Loucy (cell line): ENCODE results near the gene ZSWIM1.

Source experiments
- H2AFZ ChIP-seq: fragments of 200-600 bp; sonication (generic); 2 replicates; pipeline ENCODE4 v1.6.0; 2016; ENCODE audit warnings: antibody characterized with exemption, mild to moderate bottlenecking, low read length, moderate library complexity
- H3F3A ChIP-seq: fragments of 200-600 bp; 2 replicates; pipeline ENCODE4 v1.6.0; 2016; ENCODE audit warnings: antibody characterized with exemption, low read depth, mild to moderate bottlenecking
- H3K27me3 ChIP-seq: fragments of 200-600 bp; sonication (generic); 2 replicates; pipeline ENCODE4 v1.6.1; 2014; ENCODE audit warnings: low read length, mild to moderate bottlenecking; ENCODE audit not compliant: insufficient read depth, poor library complexity, severe bottlenecking
- H3K36me3 ChIP-seq: fragments of 200-600 bp; sonication (generic); 2 replicates; pipeline ENCODE4 v1.6.1; 2016; ENCODE audit warnings: low read length; ENCODE audit not compliant: insufficient read depth
- H3K4me1 ChIP-seq: fragments of 200-600 bp; sonication (generic); 2 replicates; pipeline ENCODE4 v1.5.1; 2014; ENCODE audit warnings: low read length, mild to moderate bottlenecking; ENCODE audit not compliant: insufficient read depth, poor library complexity, severe bottlenecking
- H3K4me2 ChIP-seq: fragments of 200-600 bp; sonication (generic); 2 replicates; pipeline ENCODE4 v1.6.0; 2014; ENCODE audit warnings: antibody characterized with exemption, low read length, low read depth, mild to moderate bottlenecking; ENCODE audit not compliant: poor library complexity, severe bottlenecking
- H3K4me3 ChIP-seq: fragments of 200-600 bp; sonication (generic); 2 replicates; pipeline ENCODE4 v1.5.1; 2014; ENCODE audit warnings: low read length, mild to moderate bottlenecking, mixed read lengths; ENCODE audit not compliant: poor library complexity, severe bottlenecking
- H3K79me2 ChIP-seq: fragments of 200-600 bp; sonication (generic); 2 replicates; pipeline ENCODE4 v1.6.1; 2014; ENCODE audit warnings: low read length; ENCODE audit not compliant: insufficient read depth
- H3K9ac ChIP-seq: fragments of 200-600 bp; sonication (generic); 2 replicates; pipeline ENCODE4 v1.6.0; 2014; ENCODE audit warnings: mild to moderate bottlenecking, low read depth, low read length, moderate library complexity; ENCODE audit not compliant: poor library complexity, severe bottlenecking
- H3K9me2 ChIP-seq: fragments of 200-600 bp; sonication (generic); replicated peaks from 2 replicates; pipeline ENCODE4 v1.6.1; 2016; ENCODE audit warnings: low read depth, low read length, mixed read lengths
- H3K9me3 ChIP-seq: fragments of 200-600 bp; sonication (generic); 2 replicates; pipeline ENCODE4 v1.6.1; 2014; ENCODE audit warnings: mild to moderate bottlenecking, antibody characterized with exemption, low read length, low read depth; ENCODE audit not compliant: insufficient read depth
- H4K20me1 ChIP-seq: fragments of 200-600 bp; sonication (generic); 2 replicates; pipeline ENCODE4 v1.6.0; 2014; ENCODE audit warnings: antibody characterized with exemption, low read length, mild to moderate bottlenecking; ENCODE audit not compliant: insufficient read depth, poor library complexity, severe bottlenecking
- EZH2phosphoT487 ChIP-seq: fragments of 200-600 bp; IDR thresholded peaks from 2 replicates; pipeline ENCODE4 v1.6.1; 2018; ENCODE audit warnings: antibody characterized with exemption, mild to moderate bottlenecking, moderate library complexity, borderline replicate concordance
- TF ChIP-seq, protein P1 (sequence below): fragments of 200-600 bp; sonication (generic); conservative IDR thresholded peaks from 2 replicates; pipeline ENCODE4 v1.5.1; 2014; ENCODE audit warnings: mild to moderate bottlenecking, antibody characterized with exemption, low read length

The ZSWIM1 gene

DNA sequence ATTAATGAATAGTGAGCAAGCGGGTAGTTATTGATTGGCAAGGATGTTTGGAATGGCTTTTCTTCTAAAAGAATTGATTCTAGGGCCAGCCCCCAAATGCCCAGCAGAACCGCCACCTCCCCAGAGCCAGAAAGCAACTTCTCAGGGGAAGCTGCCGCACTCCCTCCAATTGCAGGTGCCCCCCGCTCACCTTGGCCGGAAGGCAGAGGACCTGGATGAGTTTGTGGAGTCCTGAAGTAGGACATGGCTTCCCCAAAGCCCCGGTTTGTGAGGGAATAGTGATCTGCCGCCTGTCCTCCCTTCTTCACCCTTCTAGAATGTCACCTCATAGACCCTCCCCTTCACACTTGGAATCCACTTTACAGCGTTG is 6.3 kb downstream of the ZSWIM1 start, which contains the start of gene SPATA25:
Gene SPATA25, minus strand, starts transcription at position 277 of the 370 bp plus-strand sequence. Its CDS starts 32 bp downstream, at position 245.
- Histone ChIP-seq H3K9me3 (no peaks in the 10 kb centered on the region), H4K20me1 (peaks cover 4% of the 10 kb centered on the region), H3K9ac (no peak within 1 kb of the TSS), H3K4me3 (no peak within 1 kb of the TSS), H3K36me3 (peaks cover 7% of the 10 kb centered on the region; the same call in 1 of the 2 replicates), H3K79me2 (peaks cover 26% of the 10 kb centered on the region), H3K27me3 (no peaks in the 10 kb centered on the region), H3K9me2 (no peaks in the 10 kb centered on the region), H3K4me1 (peaks cover 41% of the 10 kb centered on the region), H3F3A (peaks cover 3% of the 10 kb centered on the region; the same call in 1 of the 2 replicates), H3K4me2 (no peak within 1 kb of the TSS), H2AFZ (no peak within 1 kb of the TSS)
- TF ChIP-seq, protein P1, sequence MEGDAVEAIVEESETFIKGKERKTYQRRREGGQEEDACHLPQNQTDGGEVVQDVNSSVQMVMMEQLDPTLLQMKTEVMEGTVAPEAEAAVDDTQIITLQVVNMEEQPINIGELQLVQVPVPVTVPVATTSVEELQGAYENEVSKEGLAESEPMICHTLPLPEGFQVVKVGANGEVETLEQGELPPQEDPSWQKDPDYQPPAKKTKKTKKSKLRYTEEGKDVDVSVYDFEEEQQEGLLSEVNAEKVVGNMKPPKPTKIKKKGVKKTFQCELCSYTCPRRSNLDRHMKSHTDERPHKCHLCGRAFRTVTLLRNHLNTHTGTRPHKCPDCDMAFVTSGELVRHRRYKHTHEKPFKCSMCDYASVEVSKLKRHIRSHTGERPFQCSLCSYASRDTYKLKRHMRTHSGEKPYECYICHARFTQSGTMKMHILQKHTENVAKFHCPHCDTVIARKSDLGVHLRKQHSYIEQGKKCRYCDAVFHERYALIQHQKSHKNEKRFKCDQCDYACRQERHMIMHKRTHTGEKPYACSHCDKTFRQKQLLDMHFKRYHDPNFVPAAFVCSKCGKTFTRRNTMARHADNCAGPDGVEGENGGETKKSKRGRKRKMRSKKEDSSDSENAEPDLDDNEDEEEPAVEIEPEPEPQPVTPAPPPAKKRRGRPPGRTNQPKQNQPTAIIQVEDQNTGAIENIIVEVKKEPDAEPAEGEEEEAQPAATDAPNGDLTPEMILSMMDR: no peak
- TF ChIP-seq EZH2phosphoT487: no peak

DNA sequence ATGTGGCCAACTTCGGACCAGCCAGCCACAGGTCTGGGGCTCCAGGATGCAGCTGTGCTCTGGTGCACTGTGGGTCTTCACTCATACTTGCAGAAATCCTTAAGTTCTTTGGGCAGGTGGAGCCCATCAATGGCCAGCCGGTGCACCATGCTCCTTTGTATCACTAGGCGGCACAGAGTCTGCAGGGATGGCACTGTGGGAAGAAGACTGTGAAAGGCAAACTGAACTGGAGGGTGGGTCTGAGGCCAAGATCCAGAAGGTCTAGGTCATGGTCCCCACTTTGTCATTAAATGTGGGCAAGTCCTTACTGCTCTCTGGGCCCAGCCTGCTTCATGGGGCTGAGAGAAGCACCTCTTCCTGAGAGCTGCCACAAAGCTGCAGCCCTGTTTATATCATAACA is 7.7 kb downstream of the ZSWIM1 start:
- peaks cover 13% of the 10 kb centered on the region; the same call in 1 of the 2 replicates for H3K79me2 ChIP-seq
- peaks cover 3% of the 10 kb centered on the region; the same call in 1 of the 2 replicates for H3F3A ChIP-seq
- TF ChIP-seq, protein P1: no peak
- no peak for TF ChIP-seq EZH2phosphoT487
- H3K4me1 ChIP-seq: peaks cover 37% of the 10 kb centered on the region
- peaks cover 4% of the 10 kb centered on the region for H4K20me1 ChIP-seq
- peaks cover 2% of the 10 kb centered on the region; the same call in 1 of the 2 replicates for H3K36me3 ChIP-seq
- H2AFZ ChIP-seq: no peak overlapping the region
- H3K9ac ChIP-seq: no peak overlapping the region
- H3K4me2 ChIP-seq: no peak overlapping the region
- H3K9me3 ChIP-seq: no peaks in the 10 kb centered on the region
- H3K4me3 ChIP-seq: no peak overlapping the region
- H3K9me2 ChIP-seq: no peaks in the 10 kb centered on the region
- H3K27me3 ChIP-seq: no peaks in the 10 kb centered on the region

DNA sequence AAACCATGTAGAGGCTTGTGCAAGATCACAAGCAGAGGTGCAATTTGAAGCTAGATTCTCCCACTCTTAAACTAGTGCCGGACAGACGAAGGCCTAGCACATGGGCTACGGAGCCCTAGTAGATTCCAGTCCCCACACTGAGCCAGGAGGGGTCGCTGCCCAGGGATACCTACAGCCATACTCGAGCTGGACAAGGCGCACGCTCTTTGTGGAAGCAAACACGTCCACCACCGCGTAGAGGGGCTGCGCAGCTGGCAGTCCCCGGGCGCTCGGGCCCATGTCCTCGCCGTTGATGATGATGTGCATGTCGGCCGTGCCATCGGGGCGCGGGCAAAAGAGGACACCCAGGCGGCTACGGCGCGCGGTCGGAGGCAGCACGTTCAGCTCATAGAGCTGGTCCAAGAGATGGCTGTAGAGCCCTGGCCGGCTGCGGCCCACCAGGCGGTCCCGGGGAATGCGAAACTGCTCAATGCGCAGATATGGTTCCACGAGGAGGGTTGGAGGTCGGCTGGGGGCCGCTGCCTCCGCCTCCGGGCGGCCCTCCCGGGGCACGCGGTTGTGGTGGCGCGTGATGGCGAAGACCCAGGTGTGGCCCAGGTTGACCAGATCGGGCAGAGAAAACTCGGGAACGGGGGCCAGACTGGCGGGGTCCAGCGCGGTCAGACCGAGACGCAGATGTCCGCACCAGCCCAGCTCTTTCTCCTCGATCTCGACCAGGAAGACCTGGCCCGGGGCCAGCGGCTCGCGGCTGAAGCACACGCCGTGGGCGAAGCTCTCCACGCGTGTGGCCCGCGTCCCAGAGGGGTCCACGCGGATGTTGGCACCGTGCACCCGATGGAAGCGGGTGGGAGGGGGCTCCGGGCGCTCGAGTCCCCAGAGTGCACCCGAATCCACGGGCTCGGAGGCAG is 9.3 kb downstream of the ZSWIM1 start:
- peak overlapping the region; percentile 72 for H3K9ac ChIP-seq
- 0 out of 2 replicates have a peak, but pooled peaks cover under 1% of the 10 kb centered on the region for H3F3A ChIP-seq
- H3K36me3 ChIP-seq: no peaks in the 10 kb centered on the region
- TF ChIP-seq, protein P1: no peak
- no peak for TF ChIP-seq EZH2phosphoT487
- no peaks in the 10 kb centered on the region for H3K27me3 ChIP-seq
- H4K20me1 ChIP-seq: peaks cover 1% of the 10 kb centered on the region
- peak overlapping the region; percentile 96 for H2AFZ ChIP-seq
- H3K9me3 ChIP-seq: no peaks in the 10 kb centered on the region
- H3K79me2 ChIP-seq: 0 out of 2 replicates have a peak, but pooled peaks cover 6% of the 10 kb centered on the region
- H3K4me2 ChIP-seq: peak overlapping the region; percentile 84
- H3K9me2 ChIP-seq: no peaks in the 10 kb centered on the region
- H3K4me1 ChIP-seq: peaks cover 25% of the 10 kb centered on the region
- peak overlapping the region; percentile 81 for H3K4me3 ChIP-seq
